ENCODE data around the gene ITGB5.
A peak's percentile ranks its signal among the peaks of the same experiment; 100 is the strongest.

ITGB5 gene

DNA sequence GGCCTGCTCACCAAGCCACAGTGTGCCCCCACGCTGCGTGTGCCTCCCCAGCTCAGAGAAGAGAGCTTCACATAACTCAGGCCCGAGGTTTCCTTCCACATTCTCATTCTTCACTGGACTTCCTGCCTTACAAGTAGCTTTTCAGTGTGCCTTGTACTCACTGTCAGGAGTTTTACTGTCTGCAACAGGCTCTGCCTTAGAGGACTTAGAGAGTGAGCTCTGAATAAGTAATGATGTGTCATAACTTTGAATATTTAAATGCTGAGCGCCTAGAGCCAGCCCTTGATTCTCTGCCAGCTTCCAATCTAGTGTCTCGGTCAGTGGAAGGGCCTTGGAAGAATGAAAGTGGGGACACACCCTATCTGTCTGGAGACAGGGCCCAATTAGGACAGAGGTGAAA lies 41.8 kb downstream of the ITGB5 start:
- Mint-ChIP-seq H3K27me3 (peaks cover 10% of the 10 kb centered on the region), H3K4me3 (no peak overlapping the region), H3K27ac (no peak overlapping the region), H3K36me3 (ENCODE audit: low read depth) (peaks cover 43% of the 10 kb centered on the region), H3K4me1 (ENCODE audit: low read depth) (peaks cover 10% of the 10 kb centered on the region), H3K9me3 (no peaks in the 10 kb centered on the region)
- intact Hi-C loops (cut with micrococcal nuclease) = no loop called here

DNA sequence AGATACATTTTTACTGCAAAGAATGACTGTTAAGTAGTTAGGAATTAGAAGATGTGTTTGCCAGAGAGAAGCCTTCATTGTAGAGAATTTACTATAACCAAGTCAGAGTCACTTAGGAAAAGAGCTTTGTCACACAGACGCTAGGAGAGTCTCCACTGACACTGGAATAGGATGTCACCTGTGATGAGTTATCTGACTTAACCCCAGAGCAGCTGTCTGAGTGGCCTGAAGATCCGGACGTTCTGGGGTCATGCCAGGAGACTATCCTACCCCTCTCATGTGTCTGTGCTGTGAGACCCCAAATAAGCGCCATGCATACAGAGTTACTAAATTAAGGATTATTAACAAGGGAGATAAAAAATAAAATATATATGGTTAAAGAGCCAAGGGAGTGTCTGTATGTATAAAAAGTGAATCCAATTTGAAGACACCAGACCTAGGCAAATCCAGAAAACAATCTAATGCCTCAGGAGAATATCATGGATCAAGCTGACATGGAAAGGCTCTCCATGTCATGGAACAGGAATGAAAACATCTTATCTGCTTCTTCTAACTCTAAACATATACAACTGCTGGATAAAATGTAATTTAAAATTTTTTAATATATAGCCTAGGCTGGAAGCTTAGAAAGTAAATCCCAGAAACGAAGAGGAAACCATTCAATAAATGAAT lies 43.5 kb downstream of the ITGB5 start:
- Mint-ChIP-seq H3K27ac (no peak overlapping the region), H3K27me3 (peaks cover 7% of the 10 kb centered on the region), H3K9me3 (no peaks in the 10 kb centered on the region), H3K4me1 (ENCODE audit: low read depth) (peaks cover 10% of the 10 kb centered on the region), H3K36me3 (ENCODE audit: low read depth) (peaks cover 51% of the 10 kb centered on the region), H3K4me3 (no peak overlapping the region)
- intact Hi-C loops (cut with micrococcal nuclease) = no loop called here

DNA sequence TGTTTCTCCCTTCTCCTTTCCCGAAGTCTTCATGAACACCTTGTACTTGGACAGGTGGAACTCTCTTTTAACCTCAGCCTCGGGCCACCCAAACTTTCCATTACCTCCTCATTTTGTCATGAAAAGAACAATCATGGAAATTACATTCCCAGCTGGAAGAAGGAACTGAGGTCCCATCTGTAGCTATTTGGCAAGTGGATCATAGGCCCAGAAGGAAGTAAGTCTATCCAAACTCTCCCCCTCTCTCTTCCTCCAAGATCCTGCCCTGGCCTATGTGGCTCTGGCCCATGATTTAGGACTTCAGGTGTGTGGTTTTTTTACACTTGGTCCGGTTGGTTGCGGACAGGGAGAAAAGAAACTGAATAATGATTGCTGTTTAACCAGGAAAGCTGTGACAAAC lies 44.1 kb downstream of the ITGB5 start:
- peaks cover 10% of the 10 kb centered on the region for H3K4me1 Mint-ChIP-seq (ENCODE audit: low read depth)
- no peak overlapping the region for H3K4me3 Mint-ChIP-seq
- H3K27ac Mint-ChIP-seq = no peak overlapping the region
- peaks cover 45% of the 10 kb centered on the region for H3K36me3 Mint-ChIP-seq (ENCODE audit: low read depth)
- H3K9me3 Mint-ChIP-seq = no peaks in the 10 kb centered on the region
- intact Hi-C loops (cut with micrococcal nuclease) = no loop called here
- H3K27me3 Mint-ChIP-seq = peaks cover 3% of the 10 kb centered on the region

DNA sequence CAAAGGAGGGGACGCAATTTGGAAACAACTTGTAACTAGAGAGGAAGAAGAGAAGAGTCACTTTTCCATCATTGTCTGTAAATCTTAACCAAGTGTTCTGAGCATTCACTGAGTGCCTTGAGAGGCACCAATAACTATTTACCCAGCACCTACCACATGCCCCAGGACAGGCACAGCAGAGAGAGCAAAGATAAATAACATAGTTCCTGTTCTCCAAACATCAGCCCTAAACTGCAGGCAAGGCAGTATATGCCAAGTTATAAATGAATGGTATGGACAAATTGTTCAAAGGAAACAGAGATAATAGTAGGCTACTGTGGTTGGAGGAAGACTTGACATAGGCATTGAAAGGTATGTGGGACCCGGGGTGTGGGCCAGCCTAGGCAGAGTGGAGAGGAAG lies 45.6 kb downstream of the ITGB5 start:
- no peak overlapping the region for H3K4me3 Mint-ChIP-seq
- H3K27me3 Mint-ChIP-seq = peaks cover 3% of the 10 kb centered on the region
- no peaks in the 10 kb centered on the region for H3K9me3 Mint-ChIP-seq
- peaks cover 34% of the 10 kb centered on the region for H3K36me3 Mint-ChIP-seq (ENCODE audit: low read depth)
- peaks cover 22% of the 10 kb centered on the region for H3K4me1 Mint-ChIP-seq (ENCODE audit: low read depth)
- peak overlapping the region; percentile 3 for H3K27ac Mint-ChIP-seq
- intact Hi-C loops (cut with micrococcal nuclease) = no loop called here

DNA sequence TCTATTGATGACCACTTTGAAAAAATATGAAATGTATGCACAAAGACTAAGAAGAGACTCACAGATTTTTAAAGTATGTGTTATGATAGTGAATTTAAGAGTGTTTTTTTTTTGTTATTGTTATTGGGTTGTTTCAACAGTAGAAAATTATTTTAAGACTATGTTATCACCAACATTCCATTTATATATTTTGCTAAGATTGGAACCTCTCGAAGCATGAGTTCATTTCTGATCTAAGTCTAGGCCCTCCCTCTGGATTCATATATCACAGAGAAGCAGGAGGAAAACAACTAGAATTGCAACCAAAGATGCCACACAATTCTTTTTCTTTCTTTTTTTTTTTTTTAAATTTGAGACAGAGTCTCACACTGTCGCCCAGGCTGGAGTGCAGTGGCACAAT lies 46.8 kb downstream of the ITGB5 start:
- peaks cover 9% of the 10 kb centered on the region for H3K27me3 Mint-ChIP-seq
- H3K9me3 Mint-ChIP-seq = no peaks in the 10 kb centered on the region
- intact Hi-C loops (cut with micrococcal nuclease) = no loop called here
- H3K27ac Mint-ChIP-seq = no peak overlapping the region
- peaks cover 30% of the 10 kb centered on the region for H3K4me1 Mint-ChIP-seq (ENCODE audit: low read depth)
- H3K36me3 Mint-ChIP-seq (ENCODE audit: low read depth) = peaks cover 28% of the 10 kb centered on the region
- H3K4me3 Mint-ChIP-seq = no peak overlapping the region

DNA sequence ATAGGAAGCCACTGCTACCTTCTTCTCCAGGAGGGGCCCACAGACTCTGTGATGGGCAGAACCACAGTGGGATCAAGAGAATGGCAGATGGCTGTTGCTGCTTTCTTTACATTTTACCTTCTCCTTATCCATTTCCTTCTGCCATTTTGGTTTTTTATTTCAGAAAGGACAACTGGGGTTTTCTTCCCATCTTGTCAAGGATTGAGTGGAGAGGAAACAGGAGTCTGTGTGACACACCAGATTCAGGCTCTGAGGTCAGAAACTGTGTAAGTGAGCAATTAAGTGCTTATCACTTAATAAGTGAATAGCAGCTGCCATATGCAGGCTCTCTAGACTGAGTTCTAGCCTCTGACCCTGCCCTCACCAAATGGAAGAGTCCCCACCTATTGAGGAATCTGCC lies 47.3 kb downstream of the ITGB5 start:
- Mint-ChIP-seq H3K27ac (no peak overlapping the region), H3K4me3 (no peak overlapping the region), H3K4me1 (ENCODE audit: low read depth) (peaks cover 34% of the 10 kb centered on the region), H3K36me3 (ENCODE audit: low read depth) (peaks cover 28% of the 10 kb centered on the region), H3K27me3 (peaks cover 13% of the 10 kb centered on the region), H3K9me3 (no peaks in the 10 kb centered on the region)
- intact Hi-C loops (cut with micrococcal nuclease) = no loop called here

DNA sequence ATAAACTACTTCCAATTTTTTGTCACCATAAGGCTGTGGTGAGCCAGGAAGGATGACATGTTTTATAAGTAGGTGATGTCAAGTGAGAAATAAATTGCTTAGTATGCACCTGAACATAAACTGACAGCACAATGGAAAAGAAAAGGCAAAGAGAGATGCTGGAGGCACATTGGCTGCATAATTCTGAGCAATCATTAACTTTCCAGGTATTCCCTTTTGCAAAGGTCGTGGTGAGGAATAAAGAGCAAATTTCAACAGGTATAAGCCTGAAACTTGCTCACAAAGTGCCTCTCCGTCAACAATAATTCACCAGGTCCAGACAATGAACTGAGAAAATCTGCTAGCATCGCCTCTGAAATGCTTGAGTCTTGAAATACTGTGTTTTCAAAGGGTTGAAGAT lies 48.2 kb downstream of the ITGB5 start:
- H3K4me3 Mint-ChIP-seq = no peak overlapping the region
- H3K4me1 Mint-ChIP-seq (ENCODE audit: low read depth) = peaks cover 44% of the 10 kb centered on the region
- intact Hi-C loops (cut with micrococcal nuclease) = no loop called here
- H3K36me3 Mint-ChIP-seq (ENCODE audit: low read depth) = peaks cover 28% of the 10 kb centered on the region
- H3K9me3 Mint-ChIP-seq = no peaks in the 10 kb centered on the region
- no peak overlapping the region for H3K27ac Mint-ChIP-seq
- H3K27me3 Mint-ChIP-seq = peaks cover 21% of the 10 kb centered on the region

DNA sequence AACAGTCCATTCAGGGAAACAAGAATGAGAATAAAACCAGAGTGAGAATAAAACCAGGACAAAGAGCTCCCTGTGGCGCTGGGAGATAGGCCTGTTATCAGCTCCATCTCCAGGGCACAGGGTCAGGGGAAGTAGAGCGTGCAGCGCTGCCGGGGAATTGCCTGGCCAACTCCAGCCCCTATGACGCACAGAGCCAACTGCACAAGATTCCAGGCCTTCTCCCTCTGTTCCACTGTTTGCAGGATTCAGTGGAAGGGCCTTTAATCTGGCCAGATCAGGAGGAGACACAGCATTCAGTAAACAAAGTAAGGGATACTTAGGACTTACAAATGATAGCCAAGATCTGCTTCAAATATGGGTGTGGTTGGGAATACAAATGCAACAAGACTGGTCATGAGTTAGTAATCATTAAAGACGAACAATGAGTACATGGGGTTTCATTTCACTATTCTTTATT lies 49.4 kb downstream of the ITGB5 start:
- Mint-ChIP-seq H3K4me1 (ENCODE audit: low read depth) (peaks cover 48% of the 10 kb centered on the region), H3K27ac (peak overlapping the region; percentile 71), H3K9me3 (no peaks in the 10 kb centered on the region), H3K4me3 (no peak overlapping the region), H3K36me3 (ENCODE audit: low read depth) (peaks cover 23% of the 10 kb centered on the region), H3K27me3 (peaks cover 25% of the 10 kb centered on the region)
- intact Hi-C loops (cut with micrococcal nuclease) = no loop called here

DNA sequence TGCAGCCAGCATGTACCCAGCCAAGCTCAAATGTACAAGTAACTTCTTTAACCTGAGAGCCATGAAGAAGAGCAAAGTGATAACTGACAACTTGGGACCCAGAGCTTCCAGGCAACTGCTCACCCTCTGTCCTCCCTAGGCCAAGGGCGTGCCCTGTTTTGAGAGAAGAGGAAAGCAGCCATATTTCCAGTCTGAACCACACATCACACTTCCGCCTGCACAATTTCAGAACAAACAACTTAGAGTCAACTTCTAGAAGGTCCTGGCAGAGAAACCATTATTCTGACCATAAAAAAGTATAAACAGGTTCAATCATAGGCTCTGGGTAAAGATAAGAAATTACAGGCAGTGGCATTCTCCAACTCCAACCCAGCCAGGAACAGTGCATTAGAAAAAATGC lies 50.1 kb downstream of the ITGB5 start:
- intact Hi-C loops (cut with micrococcal nuclease) = no loop called here

DNA sequence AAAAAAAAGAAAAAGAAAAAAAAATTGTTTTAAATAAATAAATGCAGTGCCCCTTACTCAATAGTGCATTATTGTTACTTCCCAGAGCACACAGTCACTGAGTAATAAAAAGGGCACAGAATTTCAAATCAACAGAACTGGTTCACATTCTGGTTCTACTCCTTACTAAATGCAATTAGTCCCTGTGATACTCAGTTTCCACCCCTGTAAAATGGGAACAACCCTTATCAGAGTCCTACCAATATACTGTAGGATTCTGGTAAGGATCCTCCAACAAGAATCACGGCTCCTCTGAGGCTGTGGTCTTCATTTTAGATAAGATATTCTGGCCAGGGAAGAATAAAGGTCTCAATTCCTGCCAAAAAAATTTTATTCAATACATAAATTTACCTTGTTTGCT lies 50.7 kb downstream of the ITGB5 start:
- Mint-ChIP-seq H3K4me1 (ENCODE audit: low read depth) (peaks cover 57% of the 10 kb centered on the region), H3K4me3 (no peak overlapping the region), H3K36me3 (ENCODE audit: low read depth) (peaks cover 18% of the 10 kb centered on the region), H3K9me3 (no peaks in the 10 kb centered on the region), H3K27ac (peak overlapping the region; percentile 71), H3K27me3 (peaks cover 22% of the 10 kb centered on the region)
- intact Hi-C loops (cut with micrococcal nuclease) = no loop called here

More for the DNA sequence above, 50.1 kb downstream of the ITGB5 start:
- Mint-ChIP-seq H3K9me3 (no peaks in the 10 kb centered on the region), H3K4me3 (no peak overlapping the region), H3K36me3 (ENCODE audit: low read depth) (peaks cover 18% of the 10 kb centered on the region), H3K27me3 (peaks cover 22% of the 10 kb centered on the region), H3K27ac (peak overlapping the region; percentile 71), H3K4me1 (ENCODE audit: low read depth) (peaks cover 55% of the 10 kb centered on the region)

DNA sequence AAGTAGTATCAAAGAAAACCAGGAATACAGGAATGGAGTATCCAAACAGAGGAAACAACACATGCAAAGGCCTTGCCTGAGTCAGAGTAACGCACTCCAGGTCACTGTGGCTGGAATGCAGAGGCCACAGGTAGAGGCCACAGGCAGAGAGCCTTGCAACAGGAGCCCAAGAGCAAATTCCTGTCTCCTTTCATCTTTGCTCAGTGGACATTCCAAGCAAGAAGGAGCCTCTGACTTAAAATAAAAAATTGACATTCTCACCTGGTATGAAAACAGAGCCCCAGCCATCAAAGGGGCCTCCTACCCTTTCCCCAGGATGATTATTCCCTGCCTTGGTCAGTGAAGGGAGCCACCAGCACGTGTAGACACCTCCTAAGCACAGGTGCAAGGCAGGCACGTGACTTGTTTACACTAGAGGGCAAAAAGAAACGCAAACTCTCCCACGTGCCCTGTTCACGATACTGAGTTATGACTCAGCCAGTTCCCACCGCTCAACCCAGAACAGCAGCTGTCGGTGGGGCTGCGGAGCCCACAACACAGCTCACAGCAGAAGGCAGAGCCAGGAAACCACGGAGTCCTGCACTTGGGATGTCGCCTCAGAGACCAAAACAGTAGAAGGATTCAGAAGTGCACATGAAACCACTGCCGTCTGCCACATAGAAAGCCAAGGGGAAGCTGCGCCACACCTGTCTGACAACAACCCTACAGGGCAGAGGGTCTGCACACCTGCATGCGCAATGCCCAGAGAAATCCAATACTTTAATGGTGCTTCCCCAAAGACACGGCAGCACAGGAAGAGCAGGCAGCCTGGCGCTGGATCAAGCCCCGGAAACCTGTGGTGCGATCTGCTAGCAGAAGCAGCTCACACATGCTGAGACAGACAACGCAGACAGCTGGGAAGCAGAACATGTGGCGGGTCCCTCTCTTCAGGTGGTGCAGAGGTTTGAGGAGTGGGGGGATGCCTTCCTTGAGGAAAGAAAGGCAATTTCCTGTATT lies 52.1 kb downstream of the ITGB5 start:
- Mint-ChIP-seq H3K27ac (peak overlapping the region; percentile 63), H3K4me3 (peak overlapping the region; percentile 43), H3K27me3 (peaks cover 22% of the 10 kb centered on the region), H3K36me3 (ENCODE audit: low read depth) (peaks cover 14% of the 10 kb centered on the region), H3K9me3 (no peaks in the 10 kb centered on the region), H3K4me1 (ENCODE audit: low read depth) (peaks cover 66% of the 10 kb centered on the region)
- intact Hi-C loops (cut with micrococcal nuclease) = no loop called here

DNA sequence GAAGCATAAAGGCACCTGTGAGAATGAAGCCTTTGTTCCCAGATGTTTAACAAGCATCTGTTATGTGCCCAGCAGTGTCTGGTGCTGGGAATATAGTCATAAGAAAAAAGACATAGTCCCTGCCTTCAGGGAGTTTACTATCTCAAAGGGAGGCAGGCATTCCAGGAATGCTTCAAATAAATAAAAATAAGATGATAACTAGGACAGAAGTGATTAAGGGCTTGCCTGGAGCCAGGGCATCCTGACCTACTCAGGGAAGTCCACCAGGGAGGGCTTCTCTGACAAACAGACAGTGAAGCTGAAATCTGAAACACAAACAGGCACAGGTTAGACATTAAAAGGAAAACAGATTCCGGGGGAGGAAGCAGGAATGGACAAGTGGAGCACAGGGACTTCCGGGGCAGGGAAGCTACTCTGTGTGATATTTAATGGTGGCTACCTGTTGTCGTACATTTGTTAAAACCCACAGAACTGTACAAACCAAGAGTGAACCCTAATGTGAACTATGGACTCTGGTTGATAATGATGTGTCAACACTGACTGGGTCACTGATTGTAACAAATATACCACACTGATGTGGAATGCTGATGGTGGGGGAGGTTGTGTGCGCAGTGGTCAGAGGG lies 53.3 kb downstream of the ITGB5 start:
- no peaks in the 10 kb centered on the region for H3K9me3 Mint-ChIP-seq
- peak overlapping the region; percentile 40 for H3K27ac Mint-ChIP-seq
- no peak overlapping the region for H3K4me3 Mint-ChIP-seq
- intact Hi-C loops (cut with micrococcal nuclease) = no loop called here
- peaks cover 22% of the 10 kb centered on the region for H3K27me3 Mint-ChIP-seq
- H3K4me1 Mint-ChIP-seq (ENCODE audit: low read depth) = peaks cover 77% of the 10 kb centered on the region
- H3K36me3 Mint-ChIP-seq (ENCODE audit: low read depth) = peaks cover 9% of the 10 kb centered on the region

DNA sequence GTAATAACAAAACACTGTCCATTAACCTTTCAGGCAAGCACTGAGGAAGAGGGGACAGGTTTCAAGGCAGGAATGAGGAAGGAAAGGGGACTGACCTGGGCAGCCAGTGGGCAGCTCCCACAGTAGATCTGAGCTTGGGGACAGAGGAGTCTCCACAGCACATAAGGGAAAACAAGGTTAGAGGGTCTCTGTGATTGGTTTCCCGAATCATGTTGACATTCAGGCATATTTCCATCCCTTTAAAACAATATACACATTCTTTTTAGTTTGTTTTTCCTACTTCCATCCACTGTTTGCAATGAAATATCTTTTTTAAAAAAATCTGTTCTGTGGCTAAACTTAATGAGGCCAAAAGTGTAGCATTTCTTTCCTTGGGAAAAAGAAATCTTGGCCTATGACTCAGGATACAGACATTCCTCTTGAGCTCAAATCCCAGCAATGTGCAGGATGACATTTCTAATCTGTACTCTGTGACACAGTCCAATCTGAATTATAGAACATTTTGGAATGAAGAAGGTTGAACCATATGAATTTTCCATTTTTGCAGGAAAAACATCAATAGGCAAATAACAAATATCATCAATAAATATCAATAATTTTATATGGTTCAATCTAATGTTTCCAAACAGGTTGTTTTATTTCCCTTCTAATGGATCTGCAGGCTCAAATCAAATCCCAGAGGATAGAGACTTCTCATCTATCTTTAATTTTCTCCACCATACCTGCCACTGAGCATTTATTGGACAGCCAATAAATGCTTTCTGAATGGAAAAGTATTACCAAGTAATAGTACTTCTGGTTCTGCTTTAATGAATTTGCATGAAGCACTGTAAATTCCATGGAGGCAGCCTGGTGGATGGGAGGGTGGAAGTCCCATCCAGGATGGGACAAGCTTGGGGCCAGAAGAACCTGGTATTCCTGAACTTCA lies 54.1 kb downstream of the ITGB5 start:
- Mint-ChIP-seq H3K9me3 (no peaks in the 10 kb centered on the region), H3K4me3 (no peak overlapping the region), H3K27me3 (peaks cover 22% of the 10 kb centered on the region), H3K36me3 (ENCODE audit: low read depth) (peaks cover 14% of the 10 kb centered on the region), H3K27ac (peak overlapping the region; percentile 87), H3K4me1 (ENCODE audit: low read depth) (peaks cover 84% of the 10 kb centered on the region)
- intact Hi-C loops (cut with micrococcal nuclease) = no loop called here

Measured in dendritic cell treated with granulocyte-macrophage colony-stimulating factor and Interleukin-4, amounts not matched to agents 40 ng/mL and 50 ng/mL, for 4 days (primary cell).